ENCODE results near the gene THSD4. TPM values are rescaled to one million over a fixed set of nuclear protein-coding genes. Genes with fewer than 3 reads are reported as not detected.

THSD4 gene
- total RNA-seq, 1 experiment from 2014 or later, result 29.0 TPM

DNA sequence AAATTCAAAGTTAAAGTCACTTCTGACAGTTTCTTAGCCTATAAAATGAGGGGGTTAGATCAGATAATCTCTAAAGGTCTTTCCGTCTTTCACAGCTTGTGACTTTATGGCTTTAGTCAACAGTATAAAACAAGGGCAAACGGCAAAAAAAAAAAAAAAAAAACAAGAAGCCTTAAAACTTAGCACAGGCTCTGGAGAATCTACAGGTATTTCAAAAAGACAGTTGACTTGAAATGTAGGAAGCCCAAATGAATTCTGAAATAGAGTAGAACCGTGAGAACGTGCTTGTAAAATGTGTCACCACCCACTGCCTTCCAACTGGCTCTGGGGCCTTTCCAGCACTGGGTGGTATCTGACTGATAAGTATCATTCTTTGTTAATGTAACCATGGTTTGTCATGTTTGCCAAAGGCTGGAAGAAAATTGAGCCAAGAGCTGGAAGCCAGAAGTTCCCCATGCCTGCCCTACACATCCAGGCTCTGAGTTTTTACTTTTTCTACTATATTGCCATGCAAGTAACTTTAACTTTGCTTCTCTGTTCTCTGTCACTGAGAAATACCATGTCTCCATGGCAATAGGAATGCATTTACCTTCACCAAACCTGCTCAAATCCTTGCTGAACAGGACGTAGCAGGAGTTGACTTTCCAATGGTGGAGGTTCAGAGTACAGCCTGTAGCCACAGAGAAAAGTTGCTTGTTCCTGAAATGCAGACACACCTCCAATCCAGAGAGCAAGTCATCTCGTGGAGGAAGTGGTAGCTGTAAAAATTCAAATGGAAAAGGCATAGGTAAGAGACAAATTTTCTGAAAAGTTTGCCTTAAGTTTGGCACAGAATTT, 35.8 kb upstream of the THSD4 start:
- Histone ChIP-seq H3K4me1 (ENCODE audit: insufficient read depth, low read length) (peaks cover 31% of the 10 kb centered on the region), H3K9ac (ENCODE audit: low read length) (peak overlapping the region; percentile 77), H2AFZ (ENCODE audit: low read length) (peak overlapping the region; percentile 18), H3K4me3 (ENCODE audit: low read length) (peak overlapping the region; percentile 21; the same call in 1 of the 2 replicates), H3K27me3 (ENCODE audit: low read length) (no peaks in the 10 kb centered on the region), H3K36me3 (ENCODE audit: low read depth, low read length) (no peaks in the 10 kb centered on the region), H3K27ac (ENCODE audit: low read length) (peak overlapping the region; percentile 97), H3K9me3 (ENCODE audit: low read length) (no peaks in the 10 kb centered on the region), H3K4me2 (ENCODE audit: low read length) (peak overlapping the region; percentile 69), H4K20me1 (ENCODE audit: low read length) (no peaks in the 10 kb centered on the region), H3K79me2 (ENCODE audit: low read length) (no peaks in the 10 kb centered on the region), H3F3A (ENCODE audit: low read length, unreplicated experiment) (peaks cover 9% of the 10 kb centered on the region), H3K9me2 (replicated peaks; ENCODE audit: low read length) (no peaks in the 10 kb centered on the region)
- TF ChIP-seq EZH2 (IDR thresholded peaks at IDR 0.05; ENCODE audit: low read length, unreplicated experiment), result no peak
- TF ChIP-seq, protein P1, sequence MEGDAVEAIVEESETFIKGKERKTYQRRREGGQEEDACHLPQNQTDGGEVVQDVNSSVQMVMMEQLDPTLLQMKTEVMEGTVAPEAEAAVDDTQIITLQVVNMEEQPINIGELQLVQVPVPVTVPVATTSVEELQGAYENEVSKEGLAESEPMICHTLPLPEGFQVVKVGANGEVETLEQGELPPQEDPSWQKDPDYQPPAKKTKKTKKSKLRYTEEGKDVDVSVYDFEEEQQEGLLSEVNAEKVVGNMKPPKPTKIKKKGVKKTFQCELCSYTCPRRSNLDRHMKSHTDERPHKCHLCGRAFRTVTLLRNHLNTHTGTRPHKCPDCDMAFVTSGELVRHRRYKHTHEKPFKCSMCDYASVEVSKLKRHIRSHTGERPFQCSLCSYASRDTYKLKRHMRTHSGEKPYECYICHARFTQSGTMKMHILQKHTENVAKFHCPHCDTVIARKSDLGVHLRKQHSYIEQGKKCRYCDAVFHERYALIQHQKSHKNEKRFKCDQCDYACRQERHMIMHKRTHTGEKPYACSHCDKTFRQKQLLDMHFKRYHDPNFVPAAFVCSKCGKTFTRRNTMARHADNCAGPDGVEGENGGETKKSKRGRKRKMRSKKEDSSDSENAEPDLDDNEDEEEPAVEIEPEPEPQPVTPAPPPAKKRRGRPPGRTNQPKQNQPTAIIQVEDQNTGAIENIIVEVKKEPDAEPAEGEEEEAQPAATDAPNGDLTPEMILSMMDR (conservative IDR thresholded peaks at IDR 0.05; ENCODE audit: low read depth, low read length), result no peak
- no peak for TF ChIP-seq EZH2phosphoT487 (IDR thresholded peaks at IDR 0.05; ENCODE audit: borderline replicate concordance, low read length)
- DNase-seq (peak; percentile 95), ATAC-seq (peak; percentile 89)
- ChIA-PET CTCF (interaction anchor here (0.6 kb wide), 2 partner anchors 24 to 27 kb away, joined by 4 to 14 read pairs; no protein-coding TSS in a partner anchor), POLR2A (ENCODE audit: unreplicated experiment) (interaction anchor here (0.5 to 0.6 kb wide), 3 partner anchors 35 to 216 kb away, joined by 3 to 4 read pairs (median 3); no protein-coding TSS in a partner anchor)
- BruUV-seq (replicated peaks), result no TSS peak
- intact Hi-C loops (cut with micrococcal nuclease), result loop anchor here (5.0 kb wide), 1 partner anchor 67 kb away; no protein-coding TSS in a partner anchor

DNA sequence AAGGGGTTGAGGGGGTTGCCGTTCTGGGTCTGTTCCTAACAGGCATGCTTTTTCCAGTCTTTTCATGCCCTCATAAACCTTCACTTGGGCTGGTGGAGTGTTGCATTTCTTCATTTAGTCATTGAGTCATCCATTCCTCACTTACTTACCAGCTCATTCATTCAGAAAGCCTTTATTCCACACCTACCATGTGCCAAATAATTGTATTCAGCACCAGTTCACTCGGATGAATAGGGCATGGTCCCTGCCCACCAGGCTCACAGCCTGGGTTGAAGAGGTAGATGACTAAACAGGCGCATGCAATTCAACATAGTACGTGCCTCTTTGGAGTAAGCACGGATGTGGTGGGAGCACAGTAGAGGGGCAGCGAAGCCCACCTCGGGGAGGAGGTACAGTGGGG, 35.1 kb upstream of the THSD4 start:
- Histone ChIP-seq H3F3A (ENCODE audit: low read length, unreplicated experiment) (peaks cover 9% of the 10 kb centered on the region), H3K27me3 (ENCODE audit: low read length) (no peaks in the 10 kb centered on the region), H3K9me2 (replicated peaks; ENCODE audit: low read length) (no peaks in the 10 kb centered on the region), H4K20me1 (ENCODE audit: low read length) (no peaks in the 10 kb centered on the region), H2AFZ (ENCODE audit: low read length) (no peak overlapping the region), H3K4me2 (ENCODE audit: low read length) (peak overlapping the region; percentile 69), H3K9ac (ENCODE audit: low read length) (peak overlapping the region; percentile 77), H3K27ac (ENCODE audit: low read length) (peak overlapping the region; percentile 97), H3K4me3 (ENCODE audit: low read length) (peak overlapping the region; percentile 21; the same call in 1 of the 2 replicates), H3K79me2 (ENCODE audit: low read length) (no peaks in the 10 kb centered on the region), H3K4me1 (ENCODE audit: insufficient read depth, low read length) (peaks cover 31% of the 10 kb centered on the region), H3K36me3 (ENCODE audit: low read depth, low read length) (no peaks in the 10 kb centered on the region), H3K9me3 (ENCODE audit: low read length) (no peaks in the 10 kb centered on the region)
- DNase-seq (peak; percentile 49), ATAC-seq (no peak)
- intact Hi-C loops (cut with micrococcal nuclease), result no loop called here
- BruUV-seq (replicated peaks), result no TSS peak
- ChIA-PET POLR2A (ENCODE audit: unreplicated experiment) (no interaction called here), CTCF (interaction anchor here (0.6 kb wide), 1 partner anchor 361 kb away, joined by 3 read pairs; no protein-coding TSS in a partner anchor)
- TF ChIP-seq EZH2phosphoT487 (IDR thresholded peaks at IDR 0.05; ENCODE audit: borderline replicate concordance, low read length) (no peak), EZH2 (IDR thresholded peaks at IDR 0.05; ENCODE audit: low read length, unreplicated experiment) (no peak)
- TF ChIP-seq, protein P1 (conservative IDR thresholded peaks at IDR 0.05; ENCODE audit: low read depth, low read length), result no peak
